WTC11 (cell line): ENCODE results near the gene GPNMB. TPM values are rescaled to one million over a fixed set of nuclear protein-coding genes. Genes with fewer than 3 reads are reported as not detected.

Experiments used
- ATAC-seq: fragments of 200-7000 bp; cut with Tn5 transposase; 2 replicates; pipeline ENCODE4 v1.10.0; 2021; ENCODE audit warnings: mild to moderate bottlenecking, moderate library complexity
- CTCF ChIA-PET: fragments of 300-600 bp; sonication (Branson Sonifier 250); formaldehyde crosslinking; loops from one replicate; lab custom pipeline; 2021; ENCODE audit warnings: antibody characterized with exemption; lab: Charles Lee
- POLR2A ChIA-PET: fragments of 350-600 bp; sonication (Branson Sonifier 250); formaldehyde crosslinking; loops from one replicate; lab custom pipeline; 2021; ENCODE audit warnings: antibody characterized with exemption; lab: Charles Lee
- DNase-seq: peaks from one replicate; pipeline ENCODE4 v3.0.0; 2021; ENCODE audit warnings: low spot score
- H3K27ac Mint-ChIP-seq: 2 replicates; pipeline ENCODE4 v1.8.0; 2021; ENCODE audit warnings: mixed read lengths
- H3K27me3 Mint-ChIP-seq: 2 replicates; pipeline ENCODE4 v1.8.0; 2021; ENCODE audit warnings: low read depth, mild to moderate bottlenecking, moderate library complexity, mixed read lengths
- H3K36me3 Mint-ChIP-seq: 2 replicates; pipeline ENCODE4 v1.8.0; 2021; ENCODE audit warnings: mixed read lengths
- H3K4me1 Mint-ChIP-seq: 2 replicates; pipeline ENCODE4 v1.8.0; 2022; ENCODE audit warnings: mixed read lengths
- H3K4me3 Mint-ChIP-seq: 2 replicates; pipeline ENCODE4 v1.8.0; 2021; ENCODE audit warnings: mild to moderate bottlenecking, moderate library complexity, mixed read lengths
- H3K9me3 Mint-ChIP-seq: 2 replicates; pipeline ENCODE4 v1.8.0; 2021; ENCODE audit warnings: mixed read lengths
- AFF4 ChIP-seq: sonication (generic); formaldehyde crosslinking; IDR thresholded peaks from 2 replicates; pipeline ENCODE4 v1.8.1; 2023; ENCODE audit warnings: mild to moderate bottlenecking, missing genetic modification reagents, borderline replicate concordance
- ATF1 ChIP-seq: sonication (generic); formaldehyde crosslinking; IDR thresholded peaks from 2 replicates; pipeline ENCODE4 v1.8.1; 2023; ENCODE audit warnings: mild to moderate bottlenecking, moderate library complexity, missing genetic modification reagents
- CREB1 ChIP-seq: sonication (generic); formaldehyde crosslinking; IDR thresholded peaks from 2 replicates; pipeline ENCODE4 v1.8.0; 2023; ENCODE audit warnings: mild to moderate bottlenecking, missing genetic modification reagents
- CTCF ChIP-seq: fragments of 200-600 bp; IDR thresholded peaks from 2 replicates; pipeline ENCODE4 v1.8.0; 2022; ENCODE audit warnings: antibody characterized with exemption
- ERG ChIP-seq: fragments of 250-450 bp; sonication (Bioruptor Pico); IDR thresholded peaks from 2 replicates; pipeline ENCODE4 v1.8.0; 2021; ENCODE audit warnings: mild to moderate bottlenecking
- FOXK1 ChIP-seq: sonication (generic); formaldehyde crosslinking; IDR thresholded peaks from 2 replicates; pipeline ENCODE4 v1.8.0; 2022; ENCODE audit warnings: mild to moderate bottlenecking, moderate library complexity, missing genetic modification reagents
- FOXP4 ChIP-seq: sonication (generic); formaldehyde crosslinking; IDR thresholded peaks from 2 replicates; pipeline ENCODE4 v1.8.0; 2022; ENCODE audit warnings: mild to moderate bottlenecking, missing genetic modification reagents
- HMGXB4 ChIP-seq: sonication (generic); formaldehyde crosslinking; IDR thresholded peaks from 2 replicates; pipeline ENCODE4 v1.8.1; 2023; ENCODE audit warnings: mild to moderate bottlenecking, moderate library complexity, missing genetic modification reagents
- JAZF1 ChIP-seq: fragments of 250-450 bp; sonication (Bioruptor Pico); IDR thresholded peaks from 2 replicates; pipeline ENCODE4 v1.9.0; 2021; ENCODE audit warnings: moderate library complexity, mild to moderate bottlenecking, inconsistent platforms
- KAT7 ChIP-seq: sonication (generic); formaldehyde crosslinking; IDR thresholded peaks from 2 replicates; pipeline ENCODE4 v1.8.1; 2023; ENCODE audit warnings: missing genetic modification reagents, mild to moderate bottlenecking, borderline replicate concordance
- MXD4 ChIP-seq: fragments of 250-450 bp; sonication (Bioruptor Pico); IDR thresholded peaks from 2 replicates; pipeline ENCODE4 v1.8.0; 2021; ENCODE audit warnings: mild to moderate bottlenecking, moderate library complexity, borderline replicate concordance
- MYBL2 ChIP-seq: sonication (generic); formaldehyde crosslinking; IDR thresholded peaks from 2 replicates; pipeline ENCODE4 v1.8.1; 2023; ENCODE audit warnings: mild to moderate bottlenecking, moderate library complexity, missing genetic modification reagents
- OVOL2 ChIP-seq: fragments of 250-450 bp; sonication (Bioruptor Pico); IDR thresholded peaks from 2 replicates; pipeline ENCODE4 v1.9.0; 2021; ENCODE audit warnings: mild to moderate bottlenecking, borderline replicate concordance
- TEAD4 ChIP-seq: sonication (generic); formaldehyde crosslinking; IDR thresholded peaks from 2 replicates; pipeline ENCODE4 v1.8.0; 2022; ENCODE audit warnings: mild to moderate bottlenecking, missing genetic modification reagents
- ZNF671 ChIP-seq: fragments of 250-450 bp; sonication (Bioruptor Pico); IDR thresholded peaks from 2 replicates; pipeline ENCODE4 v1.8.0; 2021; ENCODE audit warnings: mild to moderate bottlenecking
- ZSCAN18 ChIP-seq: fragments of 250-450 bp; sonication (Bioruptor Pico); IDR thresholded peaks from 2 replicates; pipeline ENCODE4 v2.1.2; 2022; ENCODE audit warnings: mild to moderate bottlenecking, moderate library complexity
- total RNA-seq: library from RNA; stranded (reverse); gene quantifications from 3 replicates; pipeline ENCODE4 v1.2.3, GENCODE V29; 2021

GPNMB gene
- total RNA-seq, 1 experiment from 2014 or later, result 1.1 TPM

- no peak for TF ChIP-seq KAT7 (CRISPR knock-in tag)
- TF ChIP-seq TEAD4, result no peak
- TF ChIP-seq ZNF671, result no peak
- TF ChIP-seq HMGXB4 (CRISPR knock-in tag), result no peak
Measured at GRCh38 chr7:23254051-23254681, 7.6 kb downstream of the GPNMB start (continued).

- H3K27ac Mint-ChIP-seq, result no peak overlapping the region
- TF ChIP-seq FOXK1 (CRISPR knock-in tag), result no peak
- TF ChIP-seq MXD4 (CRISPR knock-in tag), result no peak
- no peak for TF ChIP-seq CTCF
- no peak for TF ChIP-seq AFF4 (CRISPR knock-in tag)
- no peak for TF ChIP-seq JAZF1 (CRISPR knock-in tag)
- no peak for TF ChIP-seq ERG
- no peak for TF ChIP-seq ZNF671
- H3K4me3 Mint-ChIP-seq, result no peak overlapping the region
- no peaks in the 10 kb centered on the region for H3K36me3 Mint-ChIP-seq
- H3K9me3 Mint-ChIP-seq, result peaks cover 8% of the 10 kb centered on the region
- ChIA-PET POLR2A (no interaction called here), CTCF (no interaction called here)
- H3K4me1 Mint-ChIP-seq, result no peaks in the 10 kb centered on the region
- ATAC-seq (no peak), DNase-seq (no peak)
- H3K27me3 Mint-ChIP-seq, result peaks cover 3% of the 10 kb centered on the region
Measured at GRCh38 chr7:23256731-23257130, 10.2 kb downstream of the GPNMB start.

- Mint-ChIP-seq H3K36me3 (no peaks in the 10 kb centered on the region), H3K4me1 (no peaks in the 10 kb centered on the region), H3K4me3 (no peak overlapping the region), H3K9me3 (no peaks in the 10 kb centered on the region), H3K27ac (no peak overlapping the region), H3K27me3 (no peaks in the 10 kb centered on the region)
- TF ChIP-seq ZSCAN18 (no peak), OVOL2 (no peak), CREB1 (CRISPR knock-in tag) (no peak), MYBL2 (CRISPR knock-in tag) (no peak), FOXP4 (CRISPR knock-in tag) (no peak), ATF1 (CRISPR knock-in tag) (no peak)
- no peak for ATAC-seq
- DNase-seq, result no peak
- POLR2A ChIA-PET, result no interaction called here
- CTCF ChIA-PET, result interaction anchor here (0.9 to 1.1 kb wide), 3 partner anchors 13 to 154 kb away, joined by 3 to 6 read pairs (median 3); partner anchors contain the start of gene GPNMB
Measured at GRCh38 chr7:23260371-23260770, 13.8 kb downstream of the GPNMB start.
